Ovary (tissue), 3 donors: ENCODE measurements around the gene LDLRAD4.

Experiments used
- EP300 ChIP-seq: sonication (generic); formaldehyde crosslinking; IDR thresholded peaks from one replicate; pipeline ENCODE4 v1.6.1; 2017; ENCODE audit warnings: antibody characterized with exemption
- POLR2A ChIP-seq: fragments of 450-650 bp; IDR thresholded peaks from one replicate; pipeline ENCODE4 v1.6.1; 2017; ENCODE audit warnings: antibody characterized with exemption, mild to moderate bottlenecking, moderate library complexity
- TF ChIP-seq, protein P1 (sequence below), 3 donors: fragments of 450-650 bp in 2 of 3; fragments of 200-600 bp in 1 of 3; IDR thresholded peaks; one replicate each; pipeline versions ENCODE4 v1.5.1 to v1.8.0; 2016 to 2022; ENCODE audit warnings: antibody characterized with exemption in 3 of 3, mild to moderate bottlenecking in 1 of 3
- donor health status: DM: no; HTN: no; CAD: no.

DNA sequence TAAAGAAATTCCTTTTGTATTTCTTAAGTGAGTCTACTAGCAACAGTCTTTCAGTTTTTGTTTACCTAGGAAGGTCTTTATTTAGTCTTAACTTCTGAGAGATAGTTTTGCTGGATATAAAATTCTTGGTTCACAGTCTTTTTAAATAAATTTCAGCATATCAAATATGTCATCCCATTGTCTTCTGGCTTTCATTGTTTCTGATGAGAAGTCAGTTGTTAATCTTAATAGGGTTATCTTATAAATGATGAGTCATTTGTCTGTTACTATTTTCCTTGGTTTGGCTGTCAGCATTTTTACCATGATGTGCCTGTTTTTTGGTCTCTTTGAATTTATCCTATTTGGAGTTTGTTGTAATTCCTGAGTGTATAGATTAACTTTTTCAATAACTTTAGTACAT lies 378.5 kb downstream of the LDLRAD4 start:
- no peak for TF ChIP-seq POLR2A
- TF ChIP-seq, protein P1, sequence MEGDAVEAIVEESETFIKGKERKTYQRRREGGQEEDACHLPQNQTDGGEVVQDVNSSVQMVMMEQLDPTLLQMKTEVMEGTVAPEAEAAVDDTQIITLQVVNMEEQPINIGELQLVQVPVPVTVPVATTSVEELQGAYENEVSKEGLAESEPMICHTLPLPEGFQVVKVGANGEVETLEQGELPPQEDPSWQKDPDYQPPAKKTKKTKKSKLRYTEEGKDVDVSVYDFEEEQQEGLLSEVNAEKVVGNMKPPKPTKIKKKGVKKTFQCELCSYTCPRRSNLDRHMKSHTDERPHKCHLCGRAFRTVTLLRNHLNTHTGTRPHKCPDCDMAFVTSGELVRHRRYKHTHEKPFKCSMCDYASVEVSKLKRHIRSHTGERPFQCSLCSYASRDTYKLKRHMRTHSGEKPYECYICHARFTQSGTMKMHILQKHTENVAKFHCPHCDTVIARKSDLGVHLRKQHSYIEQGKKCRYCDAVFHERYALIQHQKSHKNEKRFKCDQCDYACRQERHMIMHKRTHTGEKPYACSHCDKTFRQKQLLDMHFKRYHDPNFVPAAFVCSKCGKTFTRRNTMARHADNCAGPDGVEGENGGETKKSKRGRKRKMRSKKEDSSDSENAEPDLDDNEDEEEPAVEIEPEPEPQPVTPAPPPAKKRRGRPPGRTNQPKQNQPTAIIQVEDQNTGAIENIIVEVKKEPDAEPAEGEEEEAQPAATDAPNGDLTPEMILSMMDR (IDR thresholded peaks at IDR 0.05): no peak
- no peak for TF ChIP-seq EP300
